SK-N-SH (cell line): ENCODE data around the gene POLA1.
"Not testable (repeated sequence)": the region's sequence is repeated elsewhere in the genome, so short reads cannot be mapped to it uniquely, and the experiment has no call there.

Source experiments
- EP300 ChIP-seq, 2 experiments: IDR thresholded peaks; 2 replicates each; pipeline versions ENCODE4 v1.4.0 to v1.6.1; 2012; ENCODE audit warnings: borderline replicate concordance in 1 of 2, low read depth in 1 of 2, low read length in 1 of 2
- MXI1 ChIP-seq: IDR thresholded peaks from 2 replicates; pipeline ENCODE4 v1.6.1; 2012; ENCODE audit warnings: mild to moderate bottlenecking, low read depth, low read length, improper control_type of control experiment
- POLR2AphosphoS5 ChIP-seq: IDR thresholded peaks from 2 replicates; pipeline ENCODE4 v1.6.1; 2012; ENCODE audit warnings: low read depth, low read length
- RXRA ChIP-seq: IDR thresholded peaks from 2 replicates; pipeline ENCODE4 v1.4.0; 2012; ENCODE audit warnings: low read depth, mild to moderate bottlenecking, borderline replicate concordance
- TF ChIP-seq, protein P1 (sequence below): fragments of 200-600 bp; sonication (generic); IDR thresholded peaks from 2 replicates; pipeline ENCODE4 v1.6.1; 2017; ENCODE audit warnings: antibody characterized with exemption, mild to moderate bottlenecking, moderate library complexity

DNA sequence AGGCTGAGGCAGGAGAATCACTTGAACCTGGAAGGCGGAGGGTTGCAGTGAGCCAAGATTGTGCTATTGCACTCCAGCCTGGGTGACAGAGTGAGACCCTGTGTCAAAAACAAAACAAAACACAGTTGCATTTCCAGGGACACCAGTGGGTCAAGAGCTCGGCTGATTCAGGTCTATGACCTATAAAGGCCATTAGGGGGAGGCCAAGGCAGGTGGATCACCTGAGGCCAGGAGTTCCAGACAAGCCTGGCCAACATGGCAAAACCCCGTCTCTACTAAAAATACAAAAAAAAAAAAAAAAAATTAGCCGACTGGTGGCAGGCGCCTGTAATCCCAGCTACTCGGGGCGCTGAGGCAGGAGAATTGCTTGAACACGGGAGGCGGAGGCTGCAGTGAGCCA, 38.0 kb upstream of the POLA1 start:
- TF ChIP-seq POLR2AphosphoS5; EP300 (IDR thresholded peaks at IDR 0.05; ENCODE audit: borderline replicate concordance in 1 of 2, low read depth in 1 of 2, low read length in 1 of 2); MXI1; RXRA: not testable (repeated sequence)
- TF ChIP-seq, protein P1, sequence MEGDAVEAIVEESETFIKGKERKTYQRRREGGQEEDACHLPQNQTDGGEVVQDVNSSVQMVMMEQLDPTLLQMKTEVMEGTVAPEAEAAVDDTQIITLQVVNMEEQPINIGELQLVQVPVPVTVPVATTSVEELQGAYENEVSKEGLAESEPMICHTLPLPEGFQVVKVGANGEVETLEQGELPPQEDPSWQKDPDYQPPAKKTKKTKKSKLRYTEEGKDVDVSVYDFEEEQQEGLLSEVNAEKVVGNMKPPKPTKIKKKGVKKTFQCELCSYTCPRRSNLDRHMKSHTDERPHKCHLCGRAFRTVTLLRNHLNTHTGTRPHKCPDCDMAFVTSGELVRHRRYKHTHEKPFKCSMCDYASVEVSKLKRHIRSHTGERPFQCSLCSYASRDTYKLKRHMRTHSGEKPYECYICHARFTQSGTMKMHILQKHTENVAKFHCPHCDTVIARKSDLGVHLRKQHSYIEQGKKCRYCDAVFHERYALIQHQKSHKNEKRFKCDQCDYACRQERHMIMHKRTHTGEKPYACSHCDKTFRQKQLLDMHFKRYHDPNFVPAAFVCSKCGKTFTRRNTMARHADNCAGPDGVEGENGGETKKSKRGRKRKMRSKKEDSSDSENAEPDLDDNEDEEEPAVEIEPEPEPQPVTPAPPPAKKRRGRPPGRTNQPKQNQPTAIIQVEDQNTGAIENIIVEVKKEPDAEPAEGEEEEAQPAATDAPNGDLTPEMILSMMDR = not testable (repeated sequence)
